Peyer's patch (tissue), 4 donors: Measurements from ENCODE around the gene PSMC5.

Source experiments
- CTCF ChIP-seq, 6 experiments: fragments of 450-650 bp in 4 of 6; fragments of 200-600 bp in 2 of 6; sonication (generic) in 1 of 6; IDR thresholded peaks; one replicate each; pipeline ENCODE4 v1.5.1; 2017 to 2019; ENCODE audit warnings: antibody characterized with exemption in 6 of 6, mild to moderate bottlenecking in 3 of 6, moderate library complexity in 1 of 6
- POLR2A ChIP-seq, 2 donors: fragments of 450-650 bp; IDR thresholded peaks; one replicate each; pipeline ENCODE4 v1.5.1; 2017; ENCODE audit warnings: antibody characterized with exemption in 2 of 2, mild to moderate bottlenecking in 2 of 2, moderate library complexity in 2 of 2

GRCh38 chr17:63830904-63831491 is 3.8 kb downstream of the PSMC5 start:
- TF ChIP-seq POLR2A (IDR thresholded peaks at IDR 0.05) (no peak), CTCF (IDR thresholded peaks at IDR 0.05) (no peak)
